Measurements from ENCODE around the gene TMEM123.

TMEM123 gene

DNA sequence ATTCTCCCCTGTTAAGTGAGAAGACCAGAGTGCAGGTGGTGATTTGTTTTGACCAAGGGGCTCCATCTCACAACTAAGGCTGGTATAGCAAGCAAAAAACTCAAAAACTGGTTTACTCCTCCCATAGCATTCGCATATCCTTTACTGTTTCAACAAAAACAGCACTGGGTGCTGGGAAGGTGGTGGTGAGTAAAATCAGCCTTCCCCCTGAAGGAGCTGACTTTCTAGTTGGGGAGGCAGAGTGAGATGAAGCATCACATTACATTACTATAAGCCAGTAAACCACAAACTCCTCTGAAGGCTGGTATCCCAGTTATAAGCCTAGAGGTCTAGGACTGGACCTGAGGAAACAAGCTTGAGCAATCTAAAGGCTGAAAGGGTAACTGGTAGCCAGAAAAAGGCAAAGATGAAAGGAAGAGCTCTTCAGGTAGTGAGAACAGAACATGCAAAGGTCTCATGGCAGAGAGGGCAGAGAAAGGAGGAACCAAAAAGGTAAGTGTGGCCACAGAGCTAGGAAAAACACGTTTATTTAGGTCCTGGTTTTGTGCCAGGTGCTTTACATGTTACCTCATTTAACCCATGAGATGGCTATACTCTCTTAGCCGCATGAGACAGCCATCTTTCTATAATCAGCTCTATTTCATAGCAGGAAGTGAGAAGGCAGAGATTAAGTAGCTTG, 22.3 kb downstream of the TMEM123 start:
- TF ChIP-seq, protein P1, sequence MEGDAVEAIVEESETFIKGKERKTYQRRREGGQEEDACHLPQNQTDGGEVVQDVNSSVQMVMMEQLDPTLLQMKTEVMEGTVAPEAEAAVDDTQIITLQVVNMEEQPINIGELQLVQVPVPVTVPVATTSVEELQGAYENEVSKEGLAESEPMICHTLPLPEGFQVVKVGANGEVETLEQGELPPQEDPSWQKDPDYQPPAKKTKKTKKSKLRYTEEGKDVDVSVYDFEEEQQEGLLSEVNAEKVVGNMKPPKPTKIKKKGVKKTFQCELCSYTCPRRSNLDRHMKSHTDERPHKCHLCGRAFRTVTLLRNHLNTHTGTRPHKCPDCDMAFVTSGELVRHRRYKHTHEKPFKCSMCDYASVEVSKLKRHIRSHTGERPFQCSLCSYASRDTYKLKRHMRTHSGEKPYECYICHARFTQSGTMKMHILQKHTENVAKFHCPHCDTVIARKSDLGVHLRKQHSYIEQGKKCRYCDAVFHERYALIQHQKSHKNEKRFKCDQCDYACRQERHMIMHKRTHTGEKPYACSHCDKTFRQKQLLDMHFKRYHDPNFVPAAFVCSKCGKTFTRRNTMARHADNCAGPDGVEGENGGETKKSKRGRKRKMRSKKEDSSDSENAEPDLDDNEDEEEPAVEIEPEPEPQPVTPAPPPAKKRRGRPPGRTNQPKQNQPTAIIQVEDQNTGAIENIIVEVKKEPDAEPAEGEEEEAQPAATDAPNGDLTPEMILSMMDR (IDR thresholded peaks at IDR 0.05) = no peak

DNA sequence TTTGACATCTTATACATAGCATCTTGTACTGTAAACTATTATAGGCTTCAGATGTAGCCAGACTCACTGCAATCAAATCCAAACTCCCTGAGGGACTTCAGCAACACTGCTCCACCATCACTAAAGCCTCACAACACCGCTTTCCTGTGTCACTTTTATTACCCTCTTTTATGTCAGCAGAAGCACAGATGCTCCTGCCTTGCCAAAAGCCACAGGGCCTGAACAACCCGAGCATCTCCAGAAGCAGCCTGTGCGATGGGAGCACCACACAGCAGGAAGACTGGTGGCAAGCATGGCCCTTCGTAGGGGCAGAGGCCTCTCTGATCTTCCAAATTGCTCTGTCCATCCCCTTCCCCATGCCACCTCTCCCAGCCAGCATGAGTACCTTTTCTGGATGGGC, 22.9 kb downstream of the TMEM123 start:
- TF ChIP-seq, protein P1 (IDR thresholded peaks at IDR 0.05) = no peak

DNA sequence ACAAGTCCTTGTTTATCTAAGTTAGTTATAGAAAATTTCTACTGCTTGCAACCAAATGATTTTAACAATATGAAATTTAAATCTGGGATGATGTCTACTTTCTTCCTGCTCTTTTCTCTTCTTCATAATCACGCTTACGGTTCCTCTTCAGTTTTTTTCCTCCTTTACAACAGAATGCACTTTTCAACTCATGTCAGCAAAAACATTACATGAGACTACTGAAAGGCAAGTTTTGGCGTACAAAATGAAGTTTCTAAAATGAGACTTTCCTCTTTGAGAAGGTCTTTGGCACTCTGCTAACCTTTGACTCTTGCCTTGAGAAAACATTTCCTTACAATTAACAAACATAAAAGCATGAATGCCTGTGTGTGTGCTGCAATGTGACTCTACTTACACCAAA, 23.3 kb downstream of the TMEM123 start:
- TF ChIP-seq, protein P1 (IDR thresholded peaks at IDR 0.05) = no peak

DNA sequence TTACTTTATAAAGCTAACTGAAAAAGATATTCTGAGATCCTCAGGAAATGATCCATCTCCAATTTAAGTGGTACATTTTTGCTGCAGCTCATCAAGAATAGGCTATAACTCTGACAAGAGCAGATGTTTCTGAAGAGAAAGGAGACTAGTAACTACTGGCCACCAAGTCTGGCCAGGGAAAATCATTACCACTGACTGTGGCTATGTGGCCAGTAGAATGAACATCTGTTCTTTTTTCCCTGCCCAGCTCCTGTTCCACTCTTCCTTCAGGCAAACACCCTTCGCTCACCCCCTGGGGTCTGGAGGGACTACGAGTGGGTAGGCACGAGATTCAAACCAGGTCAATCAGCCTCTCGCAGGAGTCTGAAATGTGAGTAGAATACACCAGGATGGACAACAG, 23.9 kb downstream of the TMEM123 start:
- TF ChIP-seq, protein P1 (IDR thresholded peaks at IDR 0.05) = no peak

DNA sequence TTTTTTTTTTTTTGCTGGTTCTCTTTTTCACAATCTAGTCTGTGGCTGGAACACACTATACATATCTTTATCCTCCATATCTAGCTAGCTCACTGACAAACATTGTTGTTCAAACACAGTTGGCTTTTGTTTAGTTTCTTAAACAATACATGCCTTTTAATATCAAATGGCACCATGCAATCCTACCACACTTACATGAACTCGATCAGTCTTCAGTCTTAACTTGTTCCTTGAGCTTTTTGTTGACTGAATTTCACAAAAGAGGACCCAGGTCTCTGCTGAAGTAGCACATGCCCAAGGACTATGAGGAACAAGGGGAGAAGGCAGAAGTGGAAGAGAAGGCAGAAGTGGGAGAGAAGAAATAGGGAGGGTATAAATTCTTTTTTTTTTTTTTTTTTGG, 25.5 kb downstream of the TMEM123 start:
- TF ChIP-seq, protein P1 (IDR thresholded peaks at IDR 0.05) = no peak

DNA sequence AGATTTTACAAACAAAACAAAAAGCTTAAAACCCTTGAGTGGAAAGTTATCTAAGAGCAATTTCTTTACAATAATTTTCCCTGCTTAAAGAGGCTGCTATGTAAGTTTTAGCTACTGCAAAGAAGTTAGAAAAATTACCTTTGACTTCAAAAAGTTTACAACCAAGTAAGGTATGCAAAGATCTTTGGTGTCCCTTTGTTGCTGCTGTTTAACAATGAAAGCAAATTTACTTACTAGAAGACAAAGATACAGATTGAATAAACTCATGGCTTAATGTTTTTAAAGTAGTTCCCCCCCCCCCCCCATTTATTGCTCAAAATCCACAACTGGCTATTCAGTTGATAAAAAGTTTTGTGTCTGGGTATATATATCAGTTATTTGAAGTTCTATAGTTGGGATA, 26.0 kb downstream of the TMEM123 start:
- TF ChIP-seq, protein P1 (IDR thresholded peaks at IDR 0.05) = no peak

DNA sequence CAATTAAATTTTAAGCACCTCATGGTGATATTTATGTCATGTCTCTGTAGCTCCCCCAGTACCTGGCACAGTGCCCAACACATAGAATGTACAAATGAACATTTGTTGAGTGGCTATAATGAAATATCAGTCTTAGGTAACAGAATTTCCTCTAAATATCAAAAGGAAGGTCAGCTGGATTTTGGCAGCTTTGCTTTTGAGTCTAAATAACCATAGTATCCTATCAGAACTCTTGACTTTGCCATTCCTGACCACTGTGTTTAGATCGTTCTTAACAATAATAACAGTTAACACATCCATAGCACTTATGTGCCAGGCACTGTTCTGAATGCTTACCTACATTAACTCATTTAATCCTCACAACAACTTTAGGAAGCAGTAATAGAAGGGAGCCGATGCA, 26.6 kb downstream of the TMEM123 start:
- TF ChIP-seq, protein P1 (IDR thresholded peaks at IDR 0.05) = no peak

DNA sequence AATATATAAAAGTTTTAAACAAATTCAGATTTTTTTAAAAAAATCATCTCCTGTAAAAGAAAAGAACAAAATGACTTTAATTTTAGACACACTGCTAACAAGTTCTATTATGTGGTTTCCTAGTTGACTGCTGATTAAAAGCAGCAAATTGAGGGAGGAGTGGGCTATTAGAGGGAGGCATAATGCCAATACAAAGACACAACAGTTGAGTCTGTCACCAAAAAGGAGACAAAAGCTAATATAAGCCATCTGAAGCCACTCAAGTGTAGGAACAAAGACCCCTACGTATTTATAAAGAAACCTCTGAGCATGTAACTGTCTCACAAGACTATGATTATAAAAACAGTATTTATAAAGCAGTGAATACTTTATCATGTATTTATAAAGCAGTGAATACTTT, 28.6 kb downstream of the TMEM123 start:
- TF ChIP-seq, protein P1 (IDR thresholded peaks at IDR 0.05) = no peak

All from LNCAP (cell line).